ENCODE data around the gene ERCC8.

- TF ChIP-seq POLR2AphosphoS5 (IDR thresholded peaks at IDR 0.05; ENCODE audit: borderline replicate concordance, low read depth, low read length) (no peak), EZH2 (IDR thresholded peaks at IDR 0.05) (no peak)
Measured at GRCh38 chr5:60883229-60883628, 61.6 kb downstream of the ERCC8 start.
